ENCODE measurements around the gene RPS15. TPM values are rescaled to one million over a fixed set of nuclear protein-coding genes. Genes with fewer than 3 reads are reported as not detected.
A peak's percentile ranks its signal among the peaks of the same experiment; 100 is the strongest.

Gene RPS15
- total RNA-seq, 1 donor from 2014 or later: 1,045 TPM

DNA sequence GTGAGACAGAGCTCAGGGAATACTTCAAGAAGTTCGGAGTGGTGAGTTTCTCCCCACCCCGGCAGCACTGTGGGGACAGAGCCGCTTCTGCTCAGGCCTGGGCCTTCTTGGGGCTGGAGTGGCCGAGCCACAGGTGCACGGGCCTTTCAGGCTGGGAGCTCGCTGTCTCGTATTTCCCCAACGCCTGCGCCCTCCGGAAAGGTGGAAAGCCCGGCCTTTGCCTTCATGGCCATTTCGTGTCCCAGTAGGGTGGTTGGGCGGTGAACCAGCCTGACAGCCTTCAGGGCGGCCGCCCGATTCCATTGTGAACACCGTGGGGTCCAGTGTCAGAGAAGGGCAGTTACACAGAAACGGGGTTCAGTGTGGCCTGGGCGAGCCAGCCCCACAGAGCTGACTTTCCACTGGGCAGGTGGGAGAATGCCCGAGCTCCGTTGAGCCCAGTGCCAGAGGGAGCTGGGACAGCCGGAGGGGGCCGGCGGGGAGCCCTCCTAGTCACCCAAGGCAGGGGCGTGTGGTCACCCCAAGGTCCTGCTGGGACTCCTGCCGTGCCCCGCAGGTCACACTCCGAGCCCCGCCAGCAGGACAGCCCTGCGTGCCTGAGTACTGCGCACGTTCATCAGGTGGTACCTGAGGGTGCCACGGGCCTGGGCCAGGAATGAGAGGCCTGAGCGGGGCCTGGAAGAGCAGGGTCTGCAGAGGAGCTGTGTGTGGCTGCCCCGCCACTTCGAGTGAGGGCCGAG is 16.8 kb upstream of the RPS15 start:
- H3K4me1 Mint-ChIP-seq (ENCODE audit: low read depth, unreplicated experiment): peaks cover 16% of the 10 kb centered on the region
- peaks cover 3% of the 10 kb centered on the region for H3K36me3 Mint-ChIP-seq (ENCODE audit: low read depth, unreplicated experiment)
- Histone ChIP-seq H3K9me3 (ENCODE audit: insufficient read depth, low read depth, low read length) (no peaks in the 10 kb centered on the region), H3K79me2 (ENCODE audit: insufficient read depth, low read length) (peaks cover 95% of the 10 kb centered on the region), H3K36me3 (ENCODE audit: insufficient read depth, low read length) (peaks cover 29% of the 10 kb centered on the region), H3K27ac (ENCODE audit: low read depth, low read length) (no peak overlapping the region), H4K20me1 (ENCODE audit: insufficient read depth, low read length) (peaks cover 95% of the 10 kb centered on the region), H3K4me1 (ENCODE audit: insufficient read depth, low read length) (peaks cover 28% of the 10 kb centered on the region), H3K27me3 (ENCODE audit: insufficient read depth, low read length) (no peaks in the 10 kb centered on the region), H3K4me3 (ENCODE audit: insufficient read depth, low read depth, low read length) (no peak overlapping the region), H2AFZ (ENCODE audit: low read depth, low read length) (no peak overlapping the region), H3K4me2 (ENCODE audit: low read length) (no peak overlapping the region), H3K9ac (ENCODE audit: low read length) (no peak overlapping the region)
- TF ChIP-seq, protein P1, sequence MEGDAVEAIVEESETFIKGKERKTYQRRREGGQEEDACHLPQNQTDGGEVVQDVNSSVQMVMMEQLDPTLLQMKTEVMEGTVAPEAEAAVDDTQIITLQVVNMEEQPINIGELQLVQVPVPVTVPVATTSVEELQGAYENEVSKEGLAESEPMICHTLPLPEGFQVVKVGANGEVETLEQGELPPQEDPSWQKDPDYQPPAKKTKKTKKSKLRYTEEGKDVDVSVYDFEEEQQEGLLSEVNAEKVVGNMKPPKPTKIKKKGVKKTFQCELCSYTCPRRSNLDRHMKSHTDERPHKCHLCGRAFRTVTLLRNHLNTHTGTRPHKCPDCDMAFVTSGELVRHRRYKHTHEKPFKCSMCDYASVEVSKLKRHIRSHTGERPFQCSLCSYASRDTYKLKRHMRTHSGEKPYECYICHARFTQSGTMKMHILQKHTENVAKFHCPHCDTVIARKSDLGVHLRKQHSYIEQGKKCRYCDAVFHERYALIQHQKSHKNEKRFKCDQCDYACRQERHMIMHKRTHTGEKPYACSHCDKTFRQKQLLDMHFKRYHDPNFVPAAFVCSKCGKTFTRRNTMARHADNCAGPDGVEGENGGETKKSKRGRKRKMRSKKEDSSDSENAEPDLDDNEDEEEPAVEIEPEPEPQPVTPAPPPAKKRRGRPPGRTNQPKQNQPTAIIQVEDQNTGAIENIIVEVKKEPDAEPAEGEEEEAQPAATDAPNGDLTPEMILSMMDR (IDR thresholded peaks at IDR 0.05; ENCODE audit: insufficient read depth, low read depth, low read length): no peak
- no peak for TF ChIP-seq EZH2 (IDR thresholded peaks at IDR 0.05; ENCODE audit: insufficient read depth, low read length)
- no peaks in the 10 kb centered on the region for H3K27me3 Mint-ChIP-seq (ENCODE audit: low read depth, unreplicated experiment)
- FAIRE-seq: no peak
- H3K9me3 Mint-ChIP-seq (ENCODE audit: unreplicated experiment): no peaks in the 10 kb centered on the region
- H3K4me3 Mint-ChIP-seq (ENCODE audit: unreplicated experiment): no peak overlapping the region
- peak overlapping the region; percentile 47 for H3K27ac Mint-ChIP-seq (ENCODE audit: unreplicated experiment)
- DNase-seq (ENCODE audit: low read depth): no peak

DNA sequence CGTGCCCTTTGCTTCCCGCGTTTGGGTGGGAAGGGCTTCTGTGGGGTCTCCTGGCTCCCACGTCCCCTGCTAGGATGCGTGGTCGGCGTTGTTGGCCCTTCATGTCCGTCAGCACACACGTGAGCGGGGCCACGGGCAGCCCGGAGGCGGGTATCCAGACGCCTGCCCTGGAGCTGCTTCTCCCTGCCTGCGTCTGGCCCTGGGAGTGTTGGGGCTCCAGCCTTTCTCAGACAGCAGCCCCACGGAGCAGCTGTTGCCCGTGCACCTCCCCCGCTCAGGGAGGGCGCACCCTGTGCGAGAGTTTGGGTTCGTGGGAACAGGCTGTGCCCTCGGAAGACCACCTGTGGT is 16.3 kb upstream of the RPS15 start:
- Histone ChIP-seq H3K4me1 (ENCODE audit: insufficient read depth, low read length) (peaks cover 22% of the 10 kb centered on the region), H3K9ac (ENCODE audit: low read length) (no peak overlapping the region), H3K27me3 (ENCODE audit: insufficient read depth, low read length) (no peaks in the 10 kb centered on the region), H2AFZ (ENCODE audit: low read depth, low read length) (no peak overlapping the region), H4K20me1 (ENCODE audit: insufficient read depth, low read length) (peaks cover 95% of the 10 kb centered on the region), H3K4me3 (ENCODE audit: insufficient read depth, low read depth, low read length) (no peak overlapping the region), H3K9me3 (ENCODE audit: insufficient read depth, low read depth, low read length) (no peaks in the 10 kb centered on the region), H3K4me2 (ENCODE audit: low read length) (no peak overlapping the region), H3K79me2 (ENCODE audit: insufficient read depth, low read length) (peaks cover 95% of the 10 kb centered on the region), H3K36me3 (ENCODE audit: insufficient read depth, low read length) (peaks cover 29% of the 10 kb centered on the region), H3K27ac (ENCODE audit: low read depth, low read length) (no peak overlapping the region)
- TF ChIP-seq EZH2 (IDR thresholded peaks at IDR 0.05; ENCODE audit: insufficient read depth, low read length): no peak
- TF ChIP-seq, protein P1 (IDR thresholded peaks at IDR 0.05; ENCODE audit: insufficient read depth, low read depth, low read length): no peak
- Mint-ChIP-seq H3K9me3 (ENCODE audit: unreplicated experiment) (no peaks in the 10 kb centered on the region), H3K4me1 (ENCODE audit: low read depth, unreplicated experiment) (peaks cover 10% of the 10 kb centered on the region), H3K4me3 (ENCODE audit: unreplicated experiment) (no peak overlapping the region), H3K27me3 (ENCODE audit: low read depth, unreplicated experiment) (no peaks in the 10 kb centered on the region), H3K27ac (ENCODE audit: unreplicated experiment) (no peak overlapping the region), H3K36me3 (ENCODE audit: low read depth, unreplicated experiment) (peaks cover 3% of the 10 kb centered on the region)
- no peak for FAIRE-seq
- no peak for DNase-seq (ENCODE audit: low read depth)

DNA sequence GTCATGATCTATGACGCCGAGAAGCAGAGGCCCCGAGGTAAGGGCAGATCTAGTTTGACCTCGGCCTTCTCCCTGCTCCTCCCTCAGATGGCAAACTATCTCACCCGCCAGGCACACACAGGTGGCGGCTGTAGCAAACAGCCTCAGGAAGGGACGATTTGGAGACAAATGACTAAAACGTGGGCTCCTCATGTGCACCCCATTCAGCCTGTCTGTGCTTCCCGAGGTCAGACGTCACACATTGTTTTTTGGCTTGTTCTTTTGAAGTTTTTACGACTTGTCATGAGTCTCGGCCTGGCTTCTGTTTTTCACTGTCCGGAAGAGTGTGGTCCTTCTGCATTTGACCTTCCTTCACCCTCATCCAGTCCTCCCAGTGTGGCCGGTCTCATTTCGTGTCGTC is 15.8 kb upstream of the RPS15 start:
- DNase-seq (ENCODE audit: low read depth) (no peak), FAIRE-seq (no peak)
- Histone ChIP-seq H3K4me1 (ENCODE audit: insufficient read depth, low read length) (peaks cover 18% of the 10 kb centered on the region), H3K4me2 (ENCODE audit: low read length) (no peak overlapping the region), H3K36me3 (ENCODE audit: insufficient read depth, low read length) (peaks cover 29% of the 10 kb centered on the region), H4K20me1 (ENCODE audit: insufficient read depth, low read length) (peaks cover 95% of the 10 kb centered on the region), H3K27ac (ENCODE audit: low read depth, low read length) (no peak overlapping the region), H3K27me3 (ENCODE audit: insufficient read depth, low read length) (no peaks in the 10 kb centered on the region), H3K9ac (ENCODE audit: low read length) (no peak overlapping the region), H3K9me3 (ENCODE audit: insufficient read depth, low read depth, low read length) (no peaks in the 10 kb centered on the region), H3K79me2 (ENCODE audit: insufficient read depth, low read length) (peaks cover 95% of the 10 kb centered on the region), H3K4me3 (ENCODE audit: insufficient read depth, low read depth, low read length) (no peak overlapping the region), H2AFZ (ENCODE audit: low read depth, low read length) (no peak overlapping the region)
- no peak overlapping the region for H3K4me3 Mint-ChIP-seq (ENCODE audit: unreplicated experiment)
- H3K27me3 Mint-ChIP-seq (ENCODE audit: low read depth, unreplicated experiment): no peaks in the 10 kb centered on the region
- peaks cover 6% of the 10 kb centered on the region for H3K4me1 Mint-ChIP-seq (ENCODE audit: low read depth, unreplicated experiment)
- H3K27ac Mint-ChIP-seq (ENCODE audit: unreplicated experiment): no peak overlapping the region
- no peaks in the 10 kb centered on the region for H3K9me3 Mint-ChIP-seq (ENCODE audit: unreplicated experiment)
- H3K36me3 Mint-ChIP-seq (ENCODE audit: low read depth, unreplicated experiment): peaks cover 3% of the 10 kb centered on the region
- TF ChIP-seq, protein P1 (IDR thresholded peaks at IDR 0.05; ENCODE audit: insufficient read depth, low read depth, low read length): no peak
- TF ChIP-seq EZH2 (IDR thresholded peaks at IDR 0.05; ENCODE audit: insufficient read depth, low read length): no peak
